ENCODE data around the gene TSPAN5. TPM values are rescaled to one million over a fixed set of nuclear protein-coding genes. Genes with fewer than 3 reads are reported as not detected.

TSPAN5 gene
- total and polyA plus RNA-seq, 9 of the 15 experiments (the other 6 are each of a cell fraction or from before 2014, with no cell fraction given), result 0.58 to 6.6 (median 0.73) TPM

DNA sequence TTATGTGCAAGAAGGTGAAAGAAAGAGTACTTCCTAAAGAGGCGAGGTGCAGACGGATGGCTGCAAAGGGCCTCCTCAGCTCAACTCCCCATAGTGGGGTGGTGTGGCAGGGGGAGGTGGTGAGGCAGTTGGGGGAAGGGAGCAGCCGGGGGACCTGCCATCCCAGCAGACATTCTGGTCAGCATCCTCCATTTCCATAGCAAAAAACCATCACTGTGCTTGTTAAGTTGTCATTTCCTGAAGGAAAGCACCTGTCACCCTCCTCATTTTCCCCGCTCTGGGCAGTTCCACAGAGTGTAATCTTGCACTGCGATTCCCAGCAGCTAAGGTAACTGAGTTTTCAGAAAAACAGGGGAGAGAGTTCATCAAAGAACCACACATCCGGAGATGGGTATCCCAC is 51.5 kb downstream of the TSPAN5 start:
- Histone ChIP-seq H3K9me1 (ENCODE audit: control insufficient read depth, insufficient read depth, low read length) (no peaks in the 10 kb centered on the region), H3K9me3 (replicated peaks; ENCODE audit: control insufficient read depth, insufficient read depth, low read depth, low read length) (no peaks in the 10 kb centered on the region), H2AFZ (ENCODE audit: low read depth, low read length) (no peak overlapping the region), H3K4me2 (ENCODE audit: insufficient read depth, low read length) (no peak overlapping the region), H3K27me3 (ENCODE audit: control insufficient read depth in 2 of 2, insufficient read depth in 2 of 2, low read length in 2 of 2) (peaks cover 5 to 15% of the 10 kb centered on the region in 2 experiments; a peak in 3 of 5 replicates), H3K4me3 (no peak overlapping the region), H4K20me1 (replicated peaks; ENCODE audit: control insufficient read depth, insufficient read depth, low read length) (no peaks in the 10 kb centered on the region), H3K27ac (ENCODE audit: extremely low read depth, low read depth, low read length) (no peak overlapping the region), H3K79me2 (ENCODE audit: control insufficient read depth, insufficient read depth, low read length) (no peaks in the 10 kb centered on the region), H3K4me1 (replicated peaks in 1 of 2; ENCODE audit: control insufficient read depth in 2 of 2, insufficient read depth in 2 of 2, low read length in 2 of 2) (no peaks in the 10 kb centered on the region; a peak in 1 of 5 replicates), H3K9ac (ENCODE audit: insufficient read depth in 1 of 2, low read depth in 2 of 2, low read length in 2 of 2) (no peak overlapping the region), H3K36me3 (ENCODE audit: control insufficient read depth, insufficient read depth, low read length) (no peaks in the 10 kb centered on the region)
- ATAC-seq (no peak), DNase-seq (ENCODE audit: extremely low read depth in 1 of 4, low spot score in 3 of 4) (no peak), FAIRE-seq (no peak)
- WGBS (ENCODE audit: insufficient coverage, low coverage, missing lambda C conversion rate), result 6% methylated on average over 6 of the region's 6 CpGs
- intact Hi-C loops (cut with micrococcal nuclease) (no loop called here), in situ Hi-C loops (cut with MboI) (no loop called here)
- ChIA-PET CTCF (ENCODE audit: low intra/inter-chr PET ratio) (no interaction called here), POLR2A (no interaction called here)
- BruUV-seq (replicated peaks), result no TSS peak
- TF ChIP-seq, protein P1, sequence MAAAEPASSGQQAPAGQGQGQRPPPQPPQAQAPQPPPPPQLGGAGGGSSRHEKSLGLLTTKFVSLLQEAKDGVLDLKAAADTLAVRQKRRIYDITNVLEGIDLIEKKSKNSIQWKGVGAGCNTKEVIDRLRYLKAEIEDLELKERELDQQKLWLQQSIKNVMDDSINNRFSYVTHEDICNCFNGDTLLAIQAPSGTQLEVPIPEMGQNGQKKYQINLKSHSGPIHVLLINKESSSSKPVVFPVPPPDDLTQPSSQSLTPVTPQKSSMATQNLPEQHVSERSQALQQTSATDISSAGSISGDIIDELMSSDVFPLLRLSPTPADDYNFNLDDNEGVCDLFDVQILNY (CRISPR knock-in tag; IDR thresholded peaks at IDR 0.05), result no peak
- no peak for TF ChIP-seq BACH1 (tag; IDR thresholded peaks at IDR 0.05)
- TF ChIP-seq, protein P2, sequence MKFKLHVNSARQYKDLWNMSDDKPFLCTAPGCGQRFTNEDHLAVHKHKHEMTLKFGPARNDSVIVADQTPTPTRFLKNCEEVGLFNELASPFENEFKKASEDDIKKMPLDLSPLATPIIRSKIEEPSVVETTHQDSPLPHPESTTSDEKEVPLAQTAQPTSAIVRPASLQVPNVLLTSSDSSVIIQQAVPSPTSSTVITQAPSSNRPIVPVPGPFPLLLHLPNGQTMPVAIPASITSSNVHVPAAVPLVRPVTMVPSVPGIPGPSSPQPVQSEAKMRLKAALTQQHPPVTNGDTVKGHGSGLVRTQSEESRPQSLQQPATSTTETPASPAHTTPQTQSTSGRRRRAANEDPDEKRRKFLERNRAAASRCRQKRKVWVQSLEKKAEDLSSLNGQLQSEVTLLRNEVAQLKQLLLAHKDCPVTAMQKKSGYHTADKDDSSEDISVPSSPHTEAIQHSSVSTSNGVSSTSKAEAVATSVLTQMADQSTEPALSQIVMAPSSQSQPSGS (CRISPR knock-in tag; IDR thresholded peaks at IDR 0.05), result no peak
- no peak for TF ChIP-seq OTX1 (CRISPR knock-in tag; IDR thresholded peaks at IDR 0.05)
- TF ChIP-seq PHF20 (IDR thresholded peaks at IDR 0.05; ENCODE audit: partially characterized antibody), result no peak
- TF ChIP-seq MECOM (CRISPR knock-in tag; IDR thresholded peaks at IDR 0.05), result no peak
- TF ChIP-seq, protein P3, sequence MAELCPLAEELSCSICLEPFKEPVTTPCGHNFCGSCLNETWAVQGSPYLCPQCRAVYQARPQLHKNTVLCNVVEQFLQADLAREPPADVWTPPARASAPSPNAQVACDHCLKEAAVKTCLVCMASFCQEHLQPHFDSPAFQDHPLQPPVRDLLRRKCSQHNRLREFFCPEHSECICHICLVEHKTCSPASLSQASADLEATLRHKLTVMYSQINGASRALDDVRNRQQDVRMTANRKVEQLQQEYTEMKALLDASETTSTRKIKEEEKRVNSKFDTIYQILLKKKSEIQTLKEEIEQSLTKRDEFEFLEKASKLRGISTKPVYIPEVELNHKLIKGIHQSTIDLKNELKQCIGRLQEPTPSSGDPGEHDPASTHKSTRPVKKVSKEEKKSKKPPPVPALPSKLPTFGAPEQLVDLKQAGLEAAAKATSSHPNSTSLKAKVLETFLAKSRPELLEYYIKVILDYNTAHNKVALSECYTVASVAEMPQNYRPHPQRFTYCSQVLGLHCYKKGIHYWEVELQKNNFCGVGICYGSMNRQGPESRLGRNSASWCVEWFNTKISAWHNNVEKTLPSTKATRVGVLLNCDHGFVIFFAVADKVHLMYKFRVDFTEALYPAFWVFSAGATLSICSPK (IDR thresholded peaks at IDR 0.05; ENCODE audit: borderline replicate concordance), result no peak
- TF ChIP-seq ZBTB1 (CRISPR knock-in tag; IDR thresholded peaks at IDR 0.05; ENCODE audit: borderline replicate concordance, low read depth), result no peak
- TF ChIP-seq SREBF2 (CRISPR knock-in tag; IDR thresholded peaks at IDR 0.05), result no peak
- TF ChIP-seq, protein P4, sequence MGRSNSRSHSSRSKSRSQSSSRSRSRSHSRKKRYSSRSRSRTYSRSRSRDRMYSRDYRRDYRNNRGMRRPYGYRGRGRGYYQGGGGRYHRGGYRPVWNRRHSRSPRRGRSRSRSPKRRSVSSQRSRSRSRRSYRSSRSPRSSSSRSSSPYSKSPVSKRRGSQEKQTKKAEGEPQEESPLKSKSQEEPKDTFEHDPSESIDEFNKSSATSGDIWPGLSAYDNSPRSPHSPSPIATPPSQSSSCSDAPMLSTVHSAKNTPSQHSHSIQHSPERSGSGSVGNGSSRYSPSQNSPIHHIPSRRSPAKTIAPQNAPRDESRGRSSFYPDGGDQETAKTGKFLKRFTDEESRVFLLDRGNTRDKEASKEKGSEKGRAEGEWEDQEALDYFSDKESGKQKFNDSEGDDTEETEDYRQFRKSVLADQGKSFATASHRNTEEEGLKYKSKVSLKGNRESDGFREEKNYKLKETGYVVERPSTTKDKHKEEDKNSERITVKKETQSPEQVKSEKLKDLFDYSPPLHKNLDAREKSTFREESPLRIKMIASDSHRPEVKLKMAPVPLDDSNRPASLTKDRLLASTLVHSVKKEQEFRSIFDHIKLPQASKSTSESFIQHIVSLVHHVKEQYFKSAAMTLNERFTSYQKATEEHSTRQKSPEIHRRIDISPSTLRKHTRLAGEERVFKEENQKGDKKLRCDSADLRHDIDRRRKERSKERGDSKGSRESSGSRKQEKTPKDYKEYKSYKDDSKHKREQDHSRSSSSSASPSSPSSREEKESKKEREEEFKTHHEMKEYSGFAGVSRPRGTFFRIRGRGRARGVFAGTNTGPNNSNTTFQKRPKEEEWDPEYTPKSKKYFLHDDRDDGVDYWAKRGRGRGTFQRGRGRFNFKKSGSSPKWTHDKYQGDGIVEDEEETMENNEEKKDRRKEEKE (IDR thresholded peaks at IDR 0.05; ENCODE audit: borderline replicate concordance in 1 of 2, control insufficient read depth in 1 of 2, low read depth in 2 of 2, low read length in 1 of 2), result no peak
- TF ChIP-seq, protein P5, sequence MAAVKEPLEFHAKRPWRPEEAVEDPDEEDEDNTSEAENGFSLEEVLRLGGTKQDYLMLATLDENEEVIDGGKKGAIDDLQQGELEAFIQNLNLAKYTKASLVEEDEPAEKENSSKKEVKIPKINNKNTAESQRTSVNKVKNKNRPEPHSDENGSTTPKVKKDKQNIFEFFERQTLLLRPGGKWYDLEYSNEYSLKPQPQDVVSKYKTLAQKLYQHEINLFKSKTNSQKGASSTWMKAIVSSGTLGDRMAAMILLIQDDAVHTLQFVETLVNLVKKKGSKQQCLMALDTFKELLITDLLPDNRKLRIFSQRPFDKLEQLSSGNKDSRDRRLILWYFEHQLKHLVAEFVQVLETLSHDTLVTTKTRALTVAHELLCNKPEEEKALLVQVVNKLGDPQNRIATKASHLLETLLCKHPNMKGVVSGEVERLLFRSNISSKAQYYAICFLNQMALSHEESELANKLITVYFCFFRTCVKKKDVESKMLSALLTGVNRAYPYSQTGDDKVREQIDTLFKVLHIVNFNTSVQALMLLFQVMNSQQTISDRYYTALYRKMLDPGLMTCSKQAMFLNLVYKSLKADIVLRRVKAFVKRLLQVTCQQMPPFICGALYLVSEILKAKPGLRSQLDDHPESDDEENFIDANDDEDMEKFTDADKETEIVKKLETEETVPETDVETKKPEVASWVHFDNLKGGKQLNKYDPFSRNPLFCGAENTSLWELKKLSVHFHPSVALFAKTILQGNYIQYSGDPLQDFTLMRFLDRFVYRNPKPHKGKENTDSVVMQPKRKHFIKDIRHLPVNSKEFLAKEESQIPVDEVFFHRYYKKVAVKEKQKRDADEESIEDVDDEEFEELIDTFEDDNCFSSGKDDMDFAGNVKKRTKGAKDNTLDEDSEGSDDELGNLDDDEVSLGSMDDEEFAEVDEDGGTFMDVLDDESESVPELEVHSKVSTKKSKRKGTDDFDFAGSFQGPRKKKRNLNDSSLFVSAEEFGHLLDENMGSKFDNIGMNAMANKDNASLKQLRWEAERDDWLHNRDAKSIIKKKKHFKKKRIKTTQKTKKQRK (IDR thresholded peaks at IDR 0.05; ENCODE audit: borderline replicate concordance, low read depth, low read length), result no peak
- TF ChIP-seq CAMTA2 (CRISPR knock-in tag; conservative IDR thresholded peaks at IDR 0.05), result no peak

All from K562 (cell line).